PC-3 (cell line): ENCODE data around the gene BCL11A. TPM values are rescaled to one million over a fixed set of nuclear protein-coding genes. Genes with fewer than 3 reads are reported as not detected.

Source experiments
- ATAC-seq: fragments of 200-7000 bp; cut with Tn5 transposase; 2 replicates; pipeline ENCODE4 v1.9.1; 2020; ENCODE audit warnings: mild to moderate bottlenecking, moderate library complexity
- BruUV-seq: library from RNA; stranded (reverse); fragments of 400-500 nt; replicated peaks from 2 replicates; lab custom pipeline; 2021; lab: Mats Ljungman, UMichigan
- CTCF ChIA-PET: fragments of 300-600 bp; sonication (Branson Sonifier 250); formaldehyde crosslinking; loops from one replicate; lab custom pipeline; 2022; ENCODE audit warnings: antibody characterized with exemption; lab: Charles Lee
- POLR2A ChIA-PET: fragments of 300-600 bp; sonication (Branson Sonifier 250); formaldehyde crosslinking; loops from one replicate; lab custom pipeline; 2022; ENCODE audit warnings: antibody characterized with exemption; ENCODE audit not compliant: unreplicated experiment; lab: Charles Lee
- DNase-seq: peaks from one replicate; pipeline ENCODE4 v3.0.0-alpha.2; 2015
- H2AFZ ChIP-seq: fragments of 300-600 bp; sonication (generic); 2 replicates; pipeline ENCODE4 v1.6.0; 2016; ENCODE audit warnings: antibody characterized with exemption, low read length
- H3F3A ChIP-seq: fragments of 300-600 bp; sonication (generic); one replicate; pipeline ENCODE4 v1.6.0; 2017; ENCODE audit warnings: antibody characterized with exemption, low read length, control low read depth, mild to moderate bottlenecking; ENCODE audit not compliant: unreplicated experiment
- H3K27ac ChIP-seq: fragments of 300-600 bp; sonication (generic); 2 replicates; pipeline ENCODE4 v1.5.1; 2016; ENCODE audit warnings: mild to moderate bottlenecking, low read length
- H3K27me3 ChIP-seq: fragments of 300-600 bp; sonication (generic); 2 replicates; pipeline ENCODE4 v1.6.1; 2016; ENCODE audit warnings: low read length, mixed read lengths
- H3K36me3 ChIP-seq: fragments of 300-600 bp; sonication (generic); 2 replicates; pipeline ENCODE4 v1.6.1; 2016; ENCODE audit warnings: low read depth, mixed run types, low read length, mixed read lengths
- H3K4me1 ChIP-seq: fragments of 300-600 bp; sonication (generic); 2 replicates; pipeline ENCODE4 v1.5.1; 2016; ENCODE audit warnings: low read length; ENCODE audit not compliant: insufficient read depth
- H3K4me2 ChIP-seq: fragments of 300-600 bp; sonication (generic); 2 replicates; pipeline ENCODE4 v1.6.0; 2016; ENCODE audit warnings: low read length
- H3K4me3 ChIP-seq: fragments of 300-600 bp; sonication (generic); 2 replicates; pipeline ENCODE4 v1.5.1; 2016; ENCODE audit warnings: mild to moderate bottlenecking, low read length, mixed read lengths
- H3K79me2 ChIP-seq: fragments of 300-600 bp; sonication (generic); 2 replicates; pipeline ENCODE4 v1.6.1; 2017; ENCODE audit warnings: low read length, mixed read lengths
- H3K9ac ChIP-seq: fragments of 300-600 bp; sonication (generic); 2 replicates; pipeline ENCODE4 v1.6.0; 2016; ENCODE audit warnings: mild to moderate bottlenecking, low read length
- H3K9me2 ChIP-seq: fragments of 300-600 bp; sonication (generic); replicated peaks from 2 replicates; pipeline ENCODE4 v1.6.1; 2016; ENCODE audit warnings: mixed run types, low read length, mixed read lengths
- H3K9me3 ChIP-seq: fragments of 300-600 bp; sonication (generic); 2 replicates; pipeline ENCODE4 v1.6.1; 2016; ENCODE audit warnings: low read length, mixed read lengths
- H4K20me1 ChIP-seq: fragments of 300-600 bp; sonication (generic); 2 replicates; pipeline ENCODE4 v1.6.1; 2016; ENCODE audit warnings: low read length, mixed read lengths
- EZH2 ChIP-seq: fragments of 300-600 bp; sonication (generic); IDR thresholded peaks from one replicate; pipeline ENCODE4 v1.6.1; 2017; ENCODE audit warnings: antibody characterized with exemption, mild to moderate bottlenecking, low read length; ENCODE audit not compliant: unreplicated experiment
- EZH2phosphoT487 ChIP-seq: fragments of 300-600 bp; sonication (generic); IDR thresholded peaks from 2 replicates; pipeline ENCODE4 v1.6.1; 2018; ENCODE audit warnings: mild to moderate bottlenecking, antibody characterized with exemption, low read length, borderline replicate concordance
- intact Hi-C: fragments of 100-400 bp; cut with micrococcal nuclease; formaldehyde crosslinking; loops from 2 replicates; pipeline ENCODE4 v1.9.0; 2023
- total RNA-seq: library from RNA; depleted of rRNA; stranded (reverse); fragments of >200 nt; gene quantifications from 2 replicates; pipeline ENCODE4 v1.2.3, GENCODE V29; 2014
- TF ChIP-seq, protein P1 (sequence below): fragments of 300-600 bp; sonication (generic); conservative IDR thresholded peaks from 2 replicates; pipeline ENCODE4 v1.5.1; 2017; ENCODE audit warnings: antibody characterized with exemption, low read depth, mild to moderate bottlenecking, low read length

Gene BCL11A
- total RNA-seq, 1 experiment from 2014 or later = 4.6 TPM

DNA sequence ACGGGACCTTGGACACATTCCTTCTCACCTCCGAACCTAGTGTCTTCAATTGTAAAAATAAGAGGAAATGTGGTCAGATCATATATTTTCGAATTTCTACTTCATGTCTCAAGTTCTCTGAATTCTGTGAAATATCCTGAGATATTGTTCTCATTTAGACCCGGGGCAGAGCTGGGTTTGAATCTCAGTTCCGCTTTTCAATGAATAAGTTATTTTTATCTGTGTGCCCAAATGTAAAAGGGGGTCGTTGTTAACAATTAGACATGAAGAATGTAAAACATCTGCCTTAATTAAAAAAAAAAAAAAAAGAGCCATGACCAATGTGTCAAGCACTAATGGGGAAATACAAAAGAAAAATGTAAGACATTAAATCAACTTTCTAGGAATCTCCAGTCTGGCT, 48.9 kb upstream of the BCL11A start:
- no peak for ATAC-seq
- POLR2A ChIA-PET = no interaction called here

DNA sequence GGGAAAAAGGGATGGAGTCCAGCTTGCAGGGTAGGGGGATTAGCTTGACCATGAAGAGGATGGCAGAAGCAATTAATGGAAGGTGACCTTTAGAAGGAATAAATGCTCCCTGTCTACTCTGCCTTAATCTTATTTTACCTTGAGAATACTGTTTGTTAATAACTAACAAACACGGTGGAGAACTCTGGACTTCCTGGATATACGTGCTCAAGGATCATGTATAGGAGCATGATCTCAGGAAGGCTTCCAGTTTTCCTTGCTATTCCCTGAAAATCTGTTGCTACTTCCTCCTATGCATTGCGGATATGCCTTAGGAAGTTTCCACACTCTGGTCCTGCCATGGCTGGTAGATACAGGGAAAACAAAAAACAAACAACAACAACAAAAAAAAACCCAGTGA, 44.8 kb upstream of the BCL11A start:
- H3K9ac ChIP-seq = no peak overlapping the region
- H3K4me1 ChIP-seq = no peaks in the 10 kb centered on the region
- H3K4me3 ChIP-seq = no peak overlapping the region
- no peaks in the 10 kb centered on the region for H3K9me2 ChIP-seq
- ChIA-PET POLR2A (no interaction called here), CTCF (no interaction called here)
- no peaks in the 10 kb centered on the region for H3K36me3 ChIP-seq
- ATAC-seq (no peak), DNase-seq (no peak)
- no peaks in the 10 kb centered on the region for H3K9me3 ChIP-seq
- H4K20me1 ChIP-seq = no peaks in the 10 kb centered on the region
- TF ChIP-seq EZH2phosphoT487 (no peak), EZH2 (no peak)
- TF ChIP-seq, protein P1, sequence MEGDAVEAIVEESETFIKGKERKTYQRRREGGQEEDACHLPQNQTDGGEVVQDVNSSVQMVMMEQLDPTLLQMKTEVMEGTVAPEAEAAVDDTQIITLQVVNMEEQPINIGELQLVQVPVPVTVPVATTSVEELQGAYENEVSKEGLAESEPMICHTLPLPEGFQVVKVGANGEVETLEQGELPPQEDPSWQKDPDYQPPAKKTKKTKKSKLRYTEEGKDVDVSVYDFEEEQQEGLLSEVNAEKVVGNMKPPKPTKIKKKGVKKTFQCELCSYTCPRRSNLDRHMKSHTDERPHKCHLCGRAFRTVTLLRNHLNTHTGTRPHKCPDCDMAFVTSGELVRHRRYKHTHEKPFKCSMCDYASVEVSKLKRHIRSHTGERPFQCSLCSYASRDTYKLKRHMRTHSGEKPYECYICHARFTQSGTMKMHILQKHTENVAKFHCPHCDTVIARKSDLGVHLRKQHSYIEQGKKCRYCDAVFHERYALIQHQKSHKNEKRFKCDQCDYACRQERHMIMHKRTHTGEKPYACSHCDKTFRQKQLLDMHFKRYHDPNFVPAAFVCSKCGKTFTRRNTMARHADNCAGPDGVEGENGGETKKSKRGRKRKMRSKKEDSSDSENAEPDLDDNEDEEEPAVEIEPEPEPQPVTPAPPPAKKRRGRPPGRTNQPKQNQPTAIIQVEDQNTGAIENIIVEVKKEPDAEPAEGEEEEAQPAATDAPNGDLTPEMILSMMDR = no peak
- H3K4me2 ChIP-seq = no peak overlapping the region
- no peak overlapping the region for H2AFZ ChIP-seq
- no peak overlapping the region for H3K27ac ChIP-seq
- H3F3A ChIP-seq = no peaks in the 10 kb centered on the region
- intact Hi-C loops = no loop called here
- BruUV-seq = no TSS peak
- no peaks in the 10 kb centered on the region for H3K79me2 ChIP-seq
- H3K27me3 ChIP-seq = peaks cover 84% of the 10 kb centered on the region

More for the DNA sequence above, 48.9 kb upstream of the BCL11A start:
- H3K9ac ChIP-seq = no peak overlapping the region
- no peaks in the 10 kb centered on the region for H3K36me3 ChIP-seq
- H3K4me3 ChIP-seq = no peak overlapping the region
- H3K4me1 ChIP-seq = no peaks in the 10 kb centered on the region
- BruUV-seq = no TSS peak
- CTCF ChIA-PET = no interaction called here
- no peaks in the 10 kb centered on the region for H3K9me2 ChIP-seq
- no peak overlapping the region for H3K4me2 ChIP-seq
- H3K9me3 ChIP-seq = no peaks in the 10 kb centered on the region
- no peak overlapping the region for H3K27ac ChIP-seq
- no peak for DNase-seq
- H3K27me3 ChIP-seq = peaks cover 90% of the 10 kb centered on the region
- H3K79me2 ChIP-seq = no peaks in the 10 kb centered on the region
- intact Hi-C loops = no loop called here
- H3F3A ChIP-seq = no peaks in the 10 kb centered on the region
- TF ChIP-seq EZH2 = no peak
- TF ChIP-seq EZH2phosphoT487 = no peak
- TF ChIP-seq, protein P1 = no peak
- H4K20me1 ChIP-seq = no peaks in the 10 kb centered on the region
- H2AFZ ChIP-seq = no peak overlapping the region

- POLR2A ChIA-PET = no interaction called here
- no peak overlapping the region for H3K27ac ChIP-seq
- ATAC-seq (no peak), DNase-seq (no peak)
- H3K9ac ChIP-seq = no peak overlapping the region
- no peak overlapping the region for H3K4me2 ChIP-seq
- H3K27me3 ChIP-seq = peaks cover 75% of the 10 kb centered on the region
- H3K9me3 ChIP-seq = no peaks in the 10 kb centered on the region
- intact Hi-C loops = no loop called here
- H3K36me3 ChIP-seq = no peaks in the 10 kb centered on the region
- no peaks in the 10 kb centered on the region for H3K79me2 ChIP-seq
- BruUV-seq = no TSS peak
- H2AFZ ChIP-seq = no peak overlapping the region
- H3F3A ChIP-seq = no peaks in the 10 kb centered on the region
- CTCF ChIA-PET = no interaction called here
- no peaks in the 10 kb centered on the region for H3K4me1 ChIP-seq
- H3K9me2 ChIP-seq = no peaks in the 10 kb centered on the region
- no peak overlapping the region for H3K4me3 ChIP-seq
- no peaks in the 10 kb centered on the region for H4K20me1 ChIP-seq
- TF ChIP-seq, protein P1 = no peak
- TF ChIP-seq EZH2phosphoT487 (no peak), EZH2 (no peak)
Observed at GRCh38 chr2:60597346-60597745, 43.9 kb upstream of the BCL11A start.
